ENCODE measurements around the gene OGFOD3.

OGFOD3 gene

DNA sequence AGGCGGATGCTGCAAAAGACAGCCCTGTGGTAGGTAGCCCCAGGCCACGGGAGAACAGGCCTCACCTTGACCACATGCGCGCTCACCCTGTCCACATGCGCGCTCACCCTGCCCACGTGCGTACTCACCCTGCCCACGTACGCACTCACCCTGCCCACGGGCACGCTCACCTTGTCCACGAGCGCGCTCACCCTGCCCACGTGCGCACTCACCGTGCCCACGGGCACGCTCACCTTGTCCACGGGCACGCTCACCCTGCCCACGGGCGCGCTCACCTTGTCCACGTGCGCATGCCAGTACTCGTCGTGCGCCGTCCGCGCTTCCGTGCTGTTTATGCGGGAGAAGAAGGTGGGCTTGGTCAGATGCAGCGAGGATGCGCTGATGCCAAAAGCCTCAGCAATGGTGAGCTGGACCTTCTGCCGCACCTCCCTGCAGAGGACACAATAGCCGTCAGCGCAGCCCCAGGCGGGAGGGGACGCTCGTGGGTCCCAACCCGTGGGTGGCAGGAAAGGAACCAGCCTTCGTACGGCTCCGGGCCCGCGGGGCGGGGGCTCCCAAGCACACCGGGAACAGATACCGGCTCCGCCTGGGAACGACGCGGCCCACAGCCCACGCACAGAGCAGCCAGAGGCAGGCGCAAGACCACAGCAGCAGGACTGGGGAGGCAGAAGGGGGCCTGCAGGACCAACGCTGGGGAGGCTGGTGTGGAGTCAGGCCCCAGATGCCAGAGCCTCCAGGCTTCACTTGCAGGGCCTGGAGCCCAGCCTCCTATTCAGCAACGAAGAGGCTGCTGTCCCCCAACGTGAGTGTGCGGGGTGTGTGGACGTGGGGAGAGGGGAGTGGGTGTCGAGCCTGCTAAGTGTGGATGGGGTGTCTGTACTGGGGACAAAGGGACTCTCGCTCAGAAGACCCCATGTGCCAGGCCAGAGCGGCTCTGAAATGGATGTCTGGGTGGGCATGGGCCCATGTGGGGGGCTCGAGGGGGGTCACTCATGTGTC lies 14.4 kb downstream of the OGFOD3 start:
- no peak overlapping the region for H3K27ac ChIP-seq (ENCODE audit: low read depth, low read length)
- no peak overlapping the region for H3K4me3 ChIP-seq (ENCODE audit: low read depth, low read length)
- no peaks in the 10 kb centered on the region for H3K27me3 ChIP-seq (ENCODE audit: control insufficient read depth, insufficient read depth, low read length)
- no peaks in the 10 kb centered on the region for H3K36me3 ChIP-seq (ENCODE audit: control insufficient read depth, insufficient read depth, low read length)
- no peaks in the 10 kb centered on the region for H3K9me3 ChIP-seq (ENCODE audit: control insufficient read depth, insufficient read depth, low read length)
- no peak overlapping the region for H3K9ac ChIP-seq (ENCODE audit: low read depth, low read length)
- no peaks in the 10 kb centered on the region for H3K4me1 ChIP-seq (ENCODE audit: control insufficient read depth, insufficient read depth, low read length)

GRCh38 chr17:82402865-82403264 lies 15.5 kb downstream of the OGFOD3 start:
- Histone ChIP-seq H3K4me3 (ENCODE audit: low read depth, low read length) (no peak overlapping the region), H3K27ac (ENCODE audit: low read depth, low read length) (no peak overlapping the region), H3K36me3 (ENCODE audit: control insufficient read depth, insufficient read depth, low read length) (no peaks in the 10 kb centered on the region)

GRCh38 chr17:82400830-82401229 lies 17.6 kb downstream of the OGFOD3 start:
- Histone ChIP-seq H3K4me1 (ENCODE audit: control insufficient read depth, insufficient read depth, low read length) (no peaks in the 10 kb centered on the region), H3K27ac (ENCODE audit: low read depth, low read length) (no peak overlapping the region), H3K9me3 (ENCODE audit: control insufficient read depth, insufficient read depth, low read length) (no peaks in the 10 kb centered on the region), H3K4me3 (ENCODE audit: low read depth, low read length) (no peak overlapping the region), H3K9ac (ENCODE audit: low read depth, low read length) (no peak overlapping the region), H3K27me3 (ENCODE audit: control insufficient read depth, insufficient read depth, low read length) (no peaks in the 10 kb centered on the region), H3K36me3 (ENCODE audit: control insufficient read depth, insufficient read depth, low read length) (no peaks in the 10 kb centered on the region)

More at GRCh38 chr17:82402865-82403264, 15.5 kb downstream of the OGFOD3 start:
- Histone ChIP-seq H3K9ac (ENCODE audit: low read depth, low read length) (no peak overlapping the region), H3K9me3 (ENCODE audit: control insufficient read depth, insufficient read depth, low read length) (no peaks in the 10 kb centered on the region), H3K4me1 (ENCODE audit: control insufficient read depth, insufficient read depth, low read length) (no peaks in the 10 kb centered on the region), H3K27me3 (ENCODE audit: control insufficient read depth, insufficient read depth, low read length) (no peaks in the 10 kb centered on the region)

- Histone ChIP-seq H3K4me3 (ENCODE audit: low read depth, low read length) (no peak overlapping the region), H3K27me3 (ENCODE audit: control insufficient read depth, insufficient read depth, low read length) (no peaks in the 10 kb centered on the region), H3K9ac (ENCODE audit: low read depth, low read length) (no peak overlapping the region), H3K9me3 (ENCODE audit: control insufficient read depth, insufficient read depth, low read length) (no peaks in the 10 kb centered on the region), H3K27ac (ENCODE audit: low read depth, low read length) (no peak overlapping the region), H3K4me1 (ENCODE audit: control insufficient read depth, insufficient read depth, low read length) (no peaks in the 10 kb centered on the region), H3K36me3 (ENCODE audit: control insufficient read depth, insufficient read depth, low read length) (no peaks in the 10 kb centered on the region)
Measured at GRCh38 chr17:82400206-82400605, 18.2 kb downstream of the OGFOD3 start.

DNA sequence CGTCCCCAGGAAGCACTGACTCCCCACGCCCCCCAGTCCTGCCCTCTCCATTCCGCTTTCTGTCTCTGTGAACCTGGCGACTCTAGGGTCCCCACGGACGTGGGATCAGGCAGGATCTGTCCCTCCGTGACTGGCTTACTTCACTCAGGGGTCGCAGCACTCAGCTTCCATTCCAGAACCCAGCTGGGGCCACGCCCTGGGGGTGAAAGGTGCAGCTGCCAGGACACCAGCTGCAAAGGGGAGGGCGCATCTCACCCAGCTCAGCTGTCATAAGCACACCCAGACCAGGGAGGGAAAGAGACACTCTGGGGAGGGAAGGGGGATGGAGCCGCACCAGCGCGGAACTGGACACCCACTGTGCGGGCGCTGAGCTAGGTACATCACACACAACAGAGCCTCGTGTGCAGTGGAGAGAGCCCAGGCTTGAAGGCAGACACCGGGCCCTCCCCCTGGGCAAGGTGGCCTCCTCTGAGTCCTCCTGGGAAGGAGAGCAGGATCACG lies 18.7 kb downstream of the OGFOD3 start:
- no peaks in the 10 kb centered on the region for H3K27me3 ChIP-seq (ENCODE audit: control insufficient read depth, insufficient read depth, low read length)
- no peak overlapping the region for H3K4me3 ChIP-seq (ENCODE audit: low read depth, low read length)
- no peak overlapping the region for H3K9ac ChIP-seq (ENCODE audit: low read depth, low read length)
- no peak overlapping the region for H3K27ac ChIP-seq (ENCODE audit: low read depth, low read length)
- no peaks in the 10 kb centered on the region for H3K4me1 ChIP-seq (ENCODE audit: control insufficient read depth, insufficient read depth, low read length)
- H3K36me3 ChIP-seq (ENCODE audit: control insufficient read depth, insufficient read depth, low read length), result no peaks in the 10 kb centered on the region
- H3K9me3 ChIP-seq (ENCODE audit: control insufficient read depth, insufficient read depth, low read length), result no peaks in the 10 kb centered on the region

DNA sequence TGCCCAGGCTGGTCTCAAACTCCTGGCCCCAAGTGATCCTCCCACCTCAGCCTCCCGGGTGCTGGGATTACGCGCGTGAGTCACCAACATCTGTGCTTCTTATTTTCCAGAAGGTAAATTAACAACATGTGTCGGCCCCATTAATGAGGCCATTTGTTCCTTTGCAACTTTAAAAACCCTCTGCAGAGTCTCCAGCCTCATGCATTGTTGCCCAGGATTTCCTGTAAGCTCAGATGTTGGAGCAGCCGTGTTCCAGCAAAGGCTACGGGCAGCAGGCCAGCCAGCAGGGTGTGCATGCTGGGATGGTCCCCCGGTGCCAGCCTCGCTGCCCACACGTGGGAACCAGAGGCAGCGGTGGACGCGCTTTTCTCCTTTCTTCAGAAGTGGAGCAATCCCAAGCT lies 19.3 kb downstream of the OGFOD3 start:
- H3K4me1 ChIP-seq (ENCODE audit: control insufficient read depth, insufficient read depth, low read length), result no peaks in the 10 kb centered on the region
- no peak overlapping the region for H3K27ac ChIP-seq (ENCODE audit: low read depth, low read length)
- no peaks in the 10 kb centered on the region for H3K27me3 ChIP-seq (ENCODE audit: control insufficient read depth, insufficient read depth, low read length)
- no peaks in the 10 kb centered on the region for H3K9me3 ChIP-seq (ENCODE audit: control insufficient read depth, insufficient read depth, low read length)
- H3K36me3 ChIP-seq (ENCODE audit: control insufficient read depth, insufficient read depth, low read length), result no peaks in the 10 kb centered on the region
- H3K4me3 ChIP-seq (ENCODE audit: low read depth, low read length), result no peak overlapping the region
- no peak overlapping the region for H3K9ac ChIP-seq (ENCODE audit: low read depth, low read length)

- Histone ChIP-seq H3K4me1 (ENCODE audit: control insufficient read depth, insufficient read depth, low read length) (no peaks in the 10 kb centered on the region), H3K36me3 (ENCODE audit: control insufficient read depth, insufficient read depth, low read length) (no peaks in the 10 kb centered on the region; the same call in 1 of the 2 replicates), H3K27me3 (ENCODE audit: control insufficient read depth, insufficient read depth, low read length) (no peaks in the 10 kb centered on the region), H3K4me3 (ENCODE audit: low read depth, low read length) (no peak overlapping the region), H3K9ac (ENCODE audit: low read depth, low read length) (no peak overlapping the region), H3K9me3 (ENCODE audit: control insufficient read depth, insufficient read depth, low read length) (no peaks in the 10 kb centered on the region), H3K27ac (ENCODE audit: low read depth, low read length) (no peak overlapping the region)
Measured at GRCh38 chr17:82397449-82398335, 20.7 kb downstream of the OGFOD3 start.

- Histone ChIP-seq H3K36me3 (ENCODE audit: control insufficient read depth, insufficient read depth, low read length) (no peaks in the 10 kb centered on the region; the same call in 1 of the 2 replicates), H3K4me3 (ENCODE audit: low read depth, low read length) (no peak overlapping the region), H3K27ac (ENCODE audit: low read depth, low read length) (no peak overlapping the region), H3K27me3 (ENCODE audit: control insufficient read depth, insufficient read depth, low read length) (no peaks in the 10 kb centered on the region), H3K4me1 (ENCODE audit: control insufficient read depth, insufficient read depth, low read length) (no peaks in the 10 kb centered on the region), H3K9ac (ENCODE audit: low read depth, low read length) (no peak overlapping the region), H3K9me3 (ENCODE audit: control insufficient read depth, insufficient read depth, low read length) (no peaks in the 10 kb centered on the region)
Measured at GRCh38 chr17:82396601-82397435, 21.6 kb downstream of the OGFOD3 start.

- Histone ChIP-seq H3K9ac (ENCODE audit: low read depth, low read length) (no peak overlapping the region), H3K27me3 (ENCODE audit: control insufficient read depth, insufficient read depth, low read length) (no peaks in the 10 kb centered on the region), H3K36me3 (ENCODE audit: control insufficient read depth, insufficient read depth, low read length) (no peaks in the 10 kb centered on the region; the same call in 1 of the 2 replicates), H3K9me3 (ENCODE audit: control insufficient read depth, insufficient read depth, low read length) (no peaks in the 10 kb centered on the region), H3K4me3 (ENCODE audit: low read depth, low read length) (no peak overlapping the region), H3K4me1 (ENCODE audit: control insufficient read depth, insufficient read depth, low read length) (no peaks in the 10 kb centered on the region), H3K27ac (ENCODE audit: low read depth, low read length) (no peak overlapping the region)
Measured at GRCh38 chr17:82394278-82394677, 24.1 kb downstream of the OGFOD3 start.

DNA sequence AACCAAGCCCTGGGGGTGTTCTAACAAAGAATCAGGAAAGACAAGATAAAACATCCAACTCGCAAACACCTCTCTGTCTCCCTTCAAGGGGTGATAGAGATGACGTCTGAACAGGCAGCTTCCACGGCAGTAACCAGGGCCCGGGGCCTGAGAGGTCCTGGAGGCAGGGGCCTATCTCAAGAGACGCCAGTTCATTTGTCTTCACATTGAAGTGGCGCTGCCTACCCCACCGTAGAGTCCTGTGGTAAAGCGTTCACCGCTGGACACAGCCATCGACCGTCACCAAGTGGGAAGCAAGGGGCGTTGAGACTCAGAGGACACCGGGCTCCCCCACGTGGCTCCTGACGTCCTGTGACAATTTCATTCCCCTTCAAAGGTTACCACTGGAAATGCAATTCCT lies 25.4 kb downstream of the OGFOD3 start:
- no peaks in the 10 kb centered on the region; the same call in 1 of the 2 replicates for H3K36me3 ChIP-seq (ENCODE audit: control insufficient read depth, insufficient read depth, low read length)
- H3K27ac ChIP-seq (ENCODE audit: low read depth, low read length), result no peak overlapping the region
- no peaks in the 10 kb centered on the region for H3K9me3 ChIP-seq (ENCODE audit: control insufficient read depth, insufficient read depth, low read length)
- no peak overlapping the region for H3K9ac ChIP-seq (ENCODE audit: low read depth, low read length)
- H3K4me3 ChIP-seq (ENCODE audit: low read depth, low read length), result no peak overlapping the region
- H3K4me1 ChIP-seq (ENCODE audit: control insufficient read depth, insufficient read depth, low read length), result no peaks in the 10 kb centered on the region
- no peaks in the 10 kb centered on the region for H3K27me3 ChIP-seq (ENCODE audit: control insufficient read depth, insufficient read depth, low read length)

Measured in HUES48 (cell line).